IPS DF 6.9 (cell line): ENCODE results near the gene HOXB5.

Source experiments
- DNase-seq: peaks from one replicate; pipeline ENCODE4 v3.0.0-alpha.2; 2013; ENCODE audit warnings: low read depth, low spot score
- H3K27ac ChIP-seq: one replicate; pipeline ENCODE4 v1.5.1; 2013; ENCODE audit warnings: low read length, control low read depth
- H3K27me3 ChIP-seq: 2 replicates; pipeline ENCODE4 v1.6.1; 2013; ENCODE audit warnings: mild to moderate bottlenecking, low read length; ENCODE audit not compliant: control insufficient read depth, insufficient read depth
- H3K36me3 ChIP-seq: 2 replicates; pipeline ENCODE4 v1.6.1; 2013; ENCODE audit warnings: low read length; ENCODE audit not compliant: control insufficient read depth, insufficient read depth
- H3K4me1 ChIP-seq: 2 replicates; pipeline ENCODE4 v1.6.1; 2013; ENCODE audit warnings: low read length; ENCODE audit not compliant: control insufficient read depth, insufficient read depth
- H3K4me3 ChIP-seq: 2 replicates; pipeline ENCODE4 v1.5.1; 2013; ENCODE audit warnings: mild to moderate bottlenecking, low read length
- H3K9me3 ChIP-seq: 2 replicates; pipeline ENCODE4 v1.6.1; 2013; ENCODE audit warnings: low read length, inconsistent platforms; ENCODE audit not compliant: control insufficient read depth, insufficient read depth
- WGBS: extraction: QIAGEN DNeasy Blood & Tissue Kit; methylation state at CpG from one replicate; pipeline ENCODE4 v1.1.7; 2013; ENCODE audit warnings: mixed read lengths, missing lambda C conversion rate; ENCODE audit not compliant: insufficient read length, insufficient coverage; 5-methylcytosine and 5-hydroxymethylcytosine counted together

The HOXB5 gene

GRCh38 chr17:48569674-48570324 is 23.8 kb downstream of the HOXB5 start:
- no peak overlapping the region for H3K27ac ChIP-seq
- H3K4me1 ChIP-seq, result peaks cover 4% of the 10 kb centered on the region; the same call in 1 of the 2 replicates
- no CpG with 5 or more reads among the region's 6 CpGs for WGBS
- H3K9me3 ChIP-seq, result no peaks in the 10 kb centered on the region; the same call in 1 of the 2 replicates
- H3K27me3 ChIP-seq, result peaks cover 99% of the 10 kb centered on the region
- no peak overlapping the region for H3K4me3 ChIP-seq
- no peak for DNase-seq
- H3K36me3 ChIP-seq, result no peaks in the 10 kb centered on the region

DNA sequence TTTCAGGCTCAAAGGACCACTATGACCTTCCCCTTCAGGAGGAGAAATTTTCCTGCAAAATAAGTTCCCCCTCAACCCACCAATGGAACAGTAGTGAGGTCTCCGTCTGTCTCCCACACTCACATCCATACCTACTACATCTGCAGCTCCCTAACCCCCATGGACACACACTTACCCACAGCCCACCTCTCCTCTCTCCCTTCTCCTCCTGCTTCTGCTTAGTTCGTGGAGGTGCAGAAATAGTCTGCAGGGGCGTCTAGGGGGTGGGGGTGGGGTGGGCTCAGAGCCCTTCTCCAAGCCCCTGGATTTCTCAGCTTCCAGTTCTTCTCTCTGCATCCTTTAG is 24.4 kb downstream of the HOXB5 start:
- DNase-seq, result no peak
- no peak overlapping the region for H3K27ac ChIP-seq
- H3K4me3 ChIP-seq, result no peak overlapping the region
- H3K36me3 ChIP-seq, result no peaks in the 10 kb centered on the region
- H3K4me1 ChIP-seq, result peaks cover 4% of the 10 kb centered on the region; the same call in 1 of the 2 replicates
- no peaks in the 10 kb centered on the region; the same call in 1 of the 2 replicates for H3K9me3 ChIP-seq
- WGBS, result no CpG with 5 or more reads among the region's 3 CpGs
- peaks cover 98% of the 10 kb centered on the region for H3K27me3 ChIP-seq

DNA sequence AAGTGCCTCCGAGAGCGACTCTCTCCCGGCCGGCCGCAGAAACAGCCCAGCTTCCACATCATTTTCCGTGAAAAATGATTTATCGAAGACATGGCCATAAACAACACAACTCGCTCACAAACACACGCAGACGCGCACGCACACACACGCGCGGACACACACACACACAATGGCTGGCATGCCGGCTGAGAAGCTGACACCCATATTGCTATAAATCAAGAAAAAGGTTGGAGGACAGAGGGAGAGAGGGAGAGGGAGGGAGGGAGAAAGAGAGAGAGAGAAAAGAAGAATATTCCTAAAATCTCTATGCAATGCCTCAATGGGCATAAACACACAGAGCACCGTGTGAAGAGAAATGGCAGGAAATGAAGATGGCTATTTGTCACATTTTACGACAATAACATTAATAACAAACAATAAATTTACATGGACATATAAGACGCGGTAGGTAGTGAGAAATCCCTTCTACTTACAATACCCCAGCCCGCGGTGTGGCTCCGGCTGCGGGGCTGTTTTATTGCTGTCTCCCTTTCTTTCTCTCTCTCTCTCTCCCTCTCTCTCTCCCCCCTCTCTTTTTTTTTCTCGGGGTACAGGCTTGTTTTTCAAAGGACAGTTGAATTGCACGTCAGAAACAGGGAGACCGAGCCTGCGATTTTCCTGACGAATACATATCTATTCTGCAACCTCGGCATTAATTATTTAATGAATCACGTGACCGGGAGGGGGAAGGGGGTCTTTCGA is 24.9 kb downstream of the HOXB5 start:
- Histone ChIP-seq H3K4me1 (peaks cover 3% of the 10 kb centered on the region; the same call in 1 of the 2 replicates), H3K27me3 (peaks cover 96% of the 10 kb centered on the region), H3K9me3 (no peaks in the 10 kb centered on the region; the same call in 1 of the 2 replicates), H3K27ac (no peak overlapping the region), H3K4me3 (no peak overlapping the region), H3K36me3 (no peaks in the 10 kb centered on the region)
- WGBS, result no CpG with 5 or more reads among the region's 33 CpGs
- no peak for DNase-seq

DNA sequence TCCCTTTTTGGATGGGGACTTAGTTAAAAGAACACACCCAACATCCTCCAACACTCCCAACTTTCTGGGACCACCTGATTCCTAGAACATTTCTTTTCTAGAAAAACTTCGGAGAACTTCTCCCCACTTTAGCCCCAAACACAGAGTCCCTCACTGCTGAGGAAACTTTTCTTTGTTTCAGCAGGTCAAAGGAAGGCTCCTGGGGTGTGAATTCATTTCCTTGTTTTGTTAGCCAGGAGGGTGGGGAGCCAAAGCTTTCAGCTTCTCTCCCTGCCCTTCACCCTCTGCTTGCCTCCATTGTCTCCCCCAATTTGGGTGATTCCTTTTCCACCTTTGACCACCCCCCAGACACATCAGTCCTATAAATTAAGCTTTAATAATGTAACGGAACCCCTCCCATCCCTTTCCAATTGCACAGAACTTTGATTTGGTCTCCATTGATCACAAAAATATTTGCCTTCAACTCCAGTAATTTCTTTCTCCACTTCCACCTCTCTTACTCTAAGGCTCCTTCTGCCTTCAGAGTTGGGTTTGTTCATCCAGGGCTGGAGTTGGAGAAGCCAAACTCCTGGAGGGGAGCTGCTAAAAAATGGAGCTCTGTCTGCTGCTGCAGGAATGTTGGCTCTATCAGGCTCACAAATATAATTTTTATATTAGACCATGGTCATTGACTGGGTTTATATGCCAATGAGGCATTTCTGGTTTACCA is 25.8 kb downstream of the HOXB5 start:
- WGBS, result no CpG with 5 or more reads among the region's 2 CpGs
- no peak overlapping the region for H3K4me3 ChIP-seq
- H3K36me3 ChIP-seq, result no peaks in the 10 kb centered on the region
- H3K27ac ChIP-seq, result no peak overlapping the region
- peaks cover 96% of the 10 kb centered on the region for H3K27me3 ChIP-seq
- peaks cover 3% of the 10 kb centered on the region; the same call in 1 of the 2 replicates for H3K4me1 ChIP-seq
- no peaks in the 10 kb centered on the region; the same call in 1 of the 2 replicates for H3K9me3 ChIP-seq
- DNase-seq, result no peak

DNA sequence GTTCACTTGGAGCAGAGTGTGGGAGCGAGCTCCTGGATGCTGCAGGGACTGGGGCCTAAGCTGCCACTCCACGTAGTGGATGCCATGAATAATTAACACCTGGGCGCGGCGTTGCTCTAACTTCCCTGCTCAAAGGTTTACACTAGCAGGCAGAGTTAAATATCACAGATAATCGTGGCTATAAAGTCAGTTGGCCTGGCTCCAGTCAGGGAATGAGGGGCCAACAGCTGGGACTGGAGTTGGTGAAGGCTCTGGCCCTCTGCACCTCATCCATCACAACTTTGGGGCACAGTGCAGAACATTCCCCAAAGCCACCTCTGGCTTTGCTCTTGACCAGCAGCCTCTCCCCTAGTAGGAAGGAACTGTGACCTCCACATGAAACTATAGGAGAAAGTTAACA is 26.4 kb downstream of the HOXB5 start:
- Histone ChIP-seq H3K4me1 (peaks cover 3% of the 10 kb centered on the region; the same call in 1 of the 2 replicates), H3K27me3 (peaks cover 96% of the 10 kb centered on the region), H3K4me3 (no peak overlapping the region), H3K9me3 (no peaks in the 10 kb centered on the region; the same call in 1 of the 2 replicates), H3K27ac (no peak overlapping the region), H3K36me3 (no peaks in the 10 kb centered on the region)
- no CpG with 5 or more reads among the region's 6 CpGs for WGBS
- DNase-seq, result no peak

GRCh38 chr17:48566717-48567116 is 26.9 kb downstream of the HOXB5 start:
- H3K4me1 ChIP-seq, result peaks cover 3% of the 10 kb centered on the region; the same call in 1 of the 2 replicates
- no peak for DNase-seq
- no peak overlapping the region for H3K4me3 ChIP-seq
- no peak overlapping the region for H3K27ac ChIP-seq
- WGBS, result no CpG with 5 or more reads among the region's 2 CpGs
- no peaks in the 10 kb centered on the region; the same call in 1 of the 2 replicates for H3K9me3 ChIP-seq
- peaks cover 96% of the 10 kb centered on the region for H3K27me3 ChIP-seq
- H3K36me3 ChIP-seq, result no peaks in the 10 kb centered on the region

DNA sequence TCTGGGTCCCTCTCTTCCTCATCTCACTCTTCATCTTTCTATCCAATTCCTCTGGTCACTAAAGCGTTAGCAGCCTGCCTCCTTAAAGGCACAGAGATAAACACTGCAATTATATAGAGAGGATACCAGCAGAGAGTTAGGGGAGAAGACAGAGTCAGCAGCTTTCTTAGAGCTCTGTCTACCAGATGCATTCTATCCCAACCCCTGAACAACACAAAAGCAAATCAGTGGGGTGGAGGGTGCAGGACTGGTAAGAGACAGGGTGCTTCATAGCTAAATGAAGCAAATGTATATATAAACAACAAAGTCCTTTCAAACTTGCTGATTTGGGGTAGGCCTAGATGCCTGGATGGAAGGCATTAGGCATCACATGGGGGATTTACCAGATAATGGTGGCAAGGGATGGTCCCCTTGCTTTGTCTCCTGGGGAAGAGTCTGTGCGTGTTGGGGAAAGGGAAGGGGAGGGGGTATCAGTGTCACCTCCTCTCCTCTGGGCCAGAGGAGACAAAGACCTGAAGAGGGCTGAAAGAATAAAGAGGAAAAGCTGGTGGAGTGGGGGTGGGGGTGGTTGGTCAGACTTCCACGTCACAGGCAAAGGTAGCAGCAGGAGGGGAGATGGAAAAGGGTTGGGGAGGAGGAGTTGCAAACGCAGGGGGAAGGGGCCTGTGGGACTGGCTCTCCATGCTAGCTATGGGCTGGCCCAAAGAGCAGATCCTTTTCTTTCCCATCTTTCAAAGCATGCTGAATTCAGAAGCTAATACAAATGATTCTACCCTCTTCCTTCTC is 27.5 kb downstream of the HOXB5 start:
- no peak for DNase-seq
- Histone ChIP-seq H3K4me3 (no peak overlapping the region), H3K27ac (no peak overlapping the region), H3K27me3 (peaks cover 96% of the 10 kb centered on the region), H3K36me3 (no peaks in the 10 kb centered on the region), H3K9me3 (no peaks in the 10 kb centered on the region; the same call in 1 of the 2 replicates), H3K4me1 (peaks cover 3% of the 10 kb centered on the region; the same call in 1 of the 2 replicates)
- no CpG with 5 or more reads among the region's 4 CpGs for WGBS

- no peaks in the 10 kb centered on the region for H3K36me3 ChIP-seq
- H3K4me3 ChIP-seq, result no peak overlapping the region
- peaks cover 96% of the 10 kb centered on the region for H3K27me3 ChIP-seq
- no CpG with 5 or more reads among the region's 2 CpGs for WGBS
- DNase-seq, result no peak
- H3K27ac ChIP-seq, result no peak overlapping the region
- H3K9me3 ChIP-seq, result no peaks in the 10 kb centered on the region; the same call in 1 of the 2 replicates
- peaks cover 3% of the 10 kb centered on the region; the same call in 1 of the 2 replicates for H3K4me1 ChIP-seq
Measured at GRCh38 chr17:48565022-48565554, 28.5 kb downstream of the HOXB5 start.

- H3K36me3 ChIP-seq, result no peaks in the 10 kb centered on the region
- WGBS, result no CpG with 5 or more reads among the region's 73 CpGs
- DNase-seq, result no peak
- peaks cover 96% of the 10 kb centered on the region for H3K27me3 ChIP-seq
- no peak overlapping the region for H3K27ac ChIP-seq
- peaks cover 3% of the 10 kb centered on the region; the same call in 1 of the 2 replicates for H3K4me1 ChIP-seq
- H3K4me3 ChIP-seq, result no peak overlapping the region
- no peaks in the 10 kb centered on the region; the same call in 1 of the 2 replicates for H3K9me3 ChIP-seq
Measured at GRCh38 chr17:48564188-48565021, 29.2 kb downstream of the HOXB5 start.
